ENCODE data around the gene RRP8.

Gene RRP8

GRCh38 chr11:6545917-6546605 lies 57.4 kb downstream of the RRP8 start:
- H3K4me3 ChIP-seq (ENCODE audit: low read length) = no peak overlapping the region
- no peak for TF ChIP-seq CTCF (IDR thresholded peaks at IDR 0.05; ENCODE audit: insufficient read depth, low read depth, low read length, missing control alignments)
- DNase-seq (ENCODE audit: low read depth) = no peak
